Ascending aorta (tissue), 2 donors: ENCODE results near the gene PPIC. TPM values are rescaled to one million over a fixed set of nuclear protein-coding genes. Genes with fewer than 3 reads are reported as not detected.

Source experiments
- DNase-seq, 2 donors: peaks; one replicate each; pipeline ENCODE4 v3.0.0-alpha.2; 2019; ENCODE audit warnings: low spot score in 2 of 2
- H3K27ac ChIP-seq, 2 donors: fragments of 200-600 bp; sonication (generic); one replicate each; pipeline ENCODE4 v1.5.1; 2016 to 2017; ENCODE audit warnings: mild to moderate bottlenecking in 1 of 2
- H3K27me3 ChIP-seq: fragments of 200-600 bp; sonication (generic); one replicate; pipeline ENCODE4 v1.5.1; 2017
- H3K36me3 ChIP-seq, 2 donors: fragments of 200-600 bp; sonication (generic); one replicate each; pipeline ENCODE4 v1.5.1; 2016
- H3K4me1 ChIP-seq, 2 donors: fragments of 200-600 bp; sonication (generic); one replicate each; pipeline ENCODE4 v1.5.1; 2016 to 2017; ENCODE audit warnings: mild to moderate bottlenecking in 1 of 2
- H3K4me3 ChIP-seq, 2 donors: fragments of 200-600 bp; sonication (generic); one replicate each; pipeline ENCODE4 v1.5.1; 2016 to 2017; ENCODE audit warnings: mild to moderate bottlenecking in 1 of 2
- H3K9me3 ChIP-seq, 2 donors: fragments of 200-600 bp; sonication (generic); one replicate each; pipeline ENCODE4 v1.5.1; 2016
- intact Hi-C: fragments of 100-400 bp; cut with DNase I; formaldehyde crosslinking; loops from one replicate; pipeline ENCODE4 v1.15.1; 2023
- total RNA-seq: library from RNA; depleted of rRNA; stranded (reverse); fragments of >200 nt; gene quantifications from one replicate; pipeline ENCODE4 v1.1.0, GENCODE V29; 2016
- TF ChIP-seq, protein P1 (sequence below), 3 experiments: fragments of 200-600 bp in 2 of 3; fragments of 450-650 bp in 1 of 3; sonication (generic) in 2 of 3; IDR thresholded peaks; one replicate each; pipeline ENCODE4 v1.5.1; 2016 to 2019; ENCODE audit warnings: antibody characterized with exemption in 3 of 3, mild to moderate bottlenecking in 1 of 3, moderate library complexity in 1 of 3

Gene PPIC
- 29.3 TPM for total RNA-seq

DNA sequence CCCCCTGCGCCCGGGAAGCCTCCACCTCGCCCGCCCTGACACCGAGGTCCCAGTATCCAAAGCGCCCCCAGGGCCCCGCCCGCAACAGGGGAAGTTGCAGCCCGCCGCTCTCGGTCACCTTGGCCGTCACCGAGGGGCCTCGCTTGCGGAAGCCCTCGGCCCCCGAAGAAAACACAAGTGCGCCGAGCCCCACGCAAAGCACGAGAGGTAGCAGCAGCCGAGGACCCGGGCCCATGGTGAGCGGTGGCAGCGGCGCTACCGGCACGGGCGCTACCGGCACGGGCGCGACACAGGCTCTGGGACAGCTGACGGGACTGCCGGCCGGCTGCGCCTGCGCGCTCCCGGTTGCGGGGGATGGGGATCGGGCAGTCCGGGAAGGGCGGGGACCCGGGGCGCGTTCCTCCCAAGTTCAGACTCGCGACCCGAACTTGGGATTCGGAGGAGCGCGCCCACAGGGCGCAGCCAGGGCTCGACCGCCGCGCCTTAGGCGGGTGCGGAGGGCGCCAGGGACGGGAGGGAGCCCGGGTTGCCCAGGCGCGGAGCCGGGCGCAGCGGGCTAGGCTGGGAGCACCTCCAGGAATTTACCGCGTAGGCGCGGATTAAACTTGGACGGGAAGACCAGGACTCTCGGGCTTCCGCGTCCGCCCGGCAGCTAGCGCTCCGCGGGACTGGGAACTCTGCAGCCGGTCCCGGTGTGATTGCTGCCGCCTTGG, at the start of gene PPIC:
TSS of gene PPIC (minus strand) at position 335 of the 713 bp plus-strand sequence. CDS start at position 235, 100 bp downstream.
- intact Hi-C loops = loop anchor here (2.0 to 5.0 kb wide), 9 partner anchors 50 to 476 kb away; partner anchors contain the start of genes CSNK1G3, SNX2 and SNX24
- TF ChIP-seq, protein P1, sequence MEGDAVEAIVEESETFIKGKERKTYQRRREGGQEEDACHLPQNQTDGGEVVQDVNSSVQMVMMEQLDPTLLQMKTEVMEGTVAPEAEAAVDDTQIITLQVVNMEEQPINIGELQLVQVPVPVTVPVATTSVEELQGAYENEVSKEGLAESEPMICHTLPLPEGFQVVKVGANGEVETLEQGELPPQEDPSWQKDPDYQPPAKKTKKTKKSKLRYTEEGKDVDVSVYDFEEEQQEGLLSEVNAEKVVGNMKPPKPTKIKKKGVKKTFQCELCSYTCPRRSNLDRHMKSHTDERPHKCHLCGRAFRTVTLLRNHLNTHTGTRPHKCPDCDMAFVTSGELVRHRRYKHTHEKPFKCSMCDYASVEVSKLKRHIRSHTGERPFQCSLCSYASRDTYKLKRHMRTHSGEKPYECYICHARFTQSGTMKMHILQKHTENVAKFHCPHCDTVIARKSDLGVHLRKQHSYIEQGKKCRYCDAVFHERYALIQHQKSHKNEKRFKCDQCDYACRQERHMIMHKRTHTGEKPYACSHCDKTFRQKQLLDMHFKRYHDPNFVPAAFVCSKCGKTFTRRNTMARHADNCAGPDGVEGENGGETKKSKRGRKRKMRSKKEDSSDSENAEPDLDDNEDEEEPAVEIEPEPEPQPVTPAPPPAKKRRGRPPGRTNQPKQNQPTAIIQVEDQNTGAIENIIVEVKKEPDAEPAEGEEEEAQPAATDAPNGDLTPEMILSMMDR (IDR thresholded peaks at IDR 0.05) = no peak
- no peaks in the 10 kb centered on the region for H3K9me3 ChIP-seq
- peak within 1 kb of the TSS; percentile 94 to 96 for H3K27ac ChIP-seq
- peaks cover 0 to 9% of the 10 kb centered on the region in 2 donors for H3K4me1 ChIP-seq
- H3K27me3 ChIP-seq = no peaks in the 10 kb centered on the region
- peak; percentile 19 to 92 for DNase-seq
- H3K36me3 ChIP-seq = no peaks in the 10 kb centered on the region
- peak within 1 kb of the TSS; percentile 68 to 97 for H3K4me3 ChIP-seq

DNA sequence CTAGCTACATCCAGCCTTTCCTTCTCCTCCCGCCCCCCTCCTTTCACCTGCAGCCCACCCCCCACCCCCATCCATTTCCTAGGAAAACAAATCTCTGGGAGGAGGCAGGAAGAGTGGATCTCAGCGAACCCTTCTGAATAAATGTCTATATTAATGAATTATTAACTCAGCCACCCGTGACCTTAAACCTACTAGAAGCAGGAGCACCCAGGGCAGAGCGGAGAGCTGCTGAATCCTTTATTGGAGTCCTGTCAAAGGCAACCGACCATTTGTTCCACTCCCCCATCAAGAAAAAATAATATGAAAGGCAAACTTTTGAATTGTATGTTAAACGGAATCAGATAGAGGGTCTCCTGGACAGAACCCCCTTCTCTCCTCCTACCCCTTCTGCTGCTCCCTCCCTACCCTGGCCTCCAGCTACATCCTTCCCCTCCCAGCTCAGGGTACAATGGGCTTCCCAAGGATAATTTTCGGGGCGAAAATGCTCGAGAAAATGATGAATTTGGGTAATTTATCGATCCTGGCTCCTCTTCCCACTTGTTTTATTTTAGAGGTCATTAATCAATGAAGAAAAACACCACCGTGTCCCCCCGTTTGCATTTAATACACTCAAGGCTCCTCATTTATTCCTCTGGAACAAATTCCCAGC, 49.2 kb upstream of the PPIC start:
- Histone ChIP-seq H3K4me3 (no peak overlapping the region), H3K27me3 (no peaks in the 10 kb centered on the region), H3K27ac (peak overlapping the region in 1 of 2 donors; percentile 16), H3K36me3 (peaks cover 5 to 6% of the 10 kb centered on the region in 2 donors), H3K4me1 (no peaks in the 10 kb centered on the region), H3K9me3 (no peaks in the 10 kb centered on the region)
- TF ChIP-seq, protein P1 (IDR thresholded peaks at IDR 0.05) = no peak
- intact Hi-C loops = loop anchor here (2.0 to 5.0 kb wide), 6 partner anchors 49 to 568 kb away; partner anchors contain the start of genes CEP120, PPIC and SNX24
- DNase-seq = no peak

DNA sequence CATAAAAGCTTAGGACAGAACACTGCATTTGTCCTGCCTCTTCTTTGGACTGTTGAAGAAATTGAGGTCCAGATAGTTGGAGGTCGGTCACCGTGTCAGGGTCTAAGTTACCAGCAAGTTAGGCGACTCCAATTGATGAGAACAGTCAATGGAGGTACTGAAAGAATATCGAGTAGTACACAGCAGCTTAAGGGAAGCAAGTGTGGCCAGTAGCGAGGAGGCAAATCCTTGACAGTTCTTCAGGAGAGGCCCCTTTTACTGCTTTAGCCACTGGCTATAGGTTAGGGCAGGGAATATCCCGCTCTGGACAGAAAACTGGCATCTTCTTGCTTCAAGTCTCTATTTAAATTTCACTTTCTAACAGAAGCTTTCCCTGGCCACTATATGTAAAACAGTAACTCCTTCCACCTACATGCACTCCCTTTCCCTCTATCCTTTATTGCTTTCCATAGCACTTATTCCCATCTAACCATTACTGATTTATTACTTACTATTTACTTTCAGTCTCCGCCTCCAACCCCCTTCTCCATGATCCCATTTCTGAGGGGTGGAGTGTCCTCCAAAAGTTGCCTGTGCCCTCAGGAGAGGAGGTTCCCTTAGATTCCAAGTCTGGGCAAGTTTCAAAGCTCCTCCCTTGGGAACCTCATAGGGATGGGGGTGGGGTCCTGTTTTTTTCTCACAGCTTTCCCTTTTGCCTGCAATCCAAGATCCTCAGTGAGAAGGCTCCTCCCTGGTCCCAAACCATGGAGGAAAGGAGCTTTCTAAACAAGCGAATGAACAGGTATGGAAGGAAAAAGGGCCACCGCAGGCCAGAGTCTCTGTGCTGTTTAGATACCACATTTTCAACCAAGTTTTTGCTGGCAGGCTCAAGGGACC, 48.4 kb upstream of the PPIC start:
- no peak for DNase-seq
- no peaks in the 10 kb centered on the region for H3K4me1 ChIP-seq
- H3K36me3 ChIP-seq = no peaks in the 10 kb centered on the region
- H3K9me3 ChIP-seq = no peaks in the 10 kb centered on the region
- H3K4me3 ChIP-seq = no peak overlapping the region
- H3K27me3 ChIP-seq = no peaks in the 10 kb centered on the region
- intact Hi-C loops = loop anchor here (5.0 kb wide), 5 partner anchors 178 to 568 kb away; partner anchors contain the start of genes CEP120 and SNX24
- H3K27ac ChIP-seq = peak overlapping the region in 1 of 2 donors; percentile 16
- TF ChIP-seq, protein P1 (IDR thresholded peaks at IDR 0.05) = no peak

DNA sequence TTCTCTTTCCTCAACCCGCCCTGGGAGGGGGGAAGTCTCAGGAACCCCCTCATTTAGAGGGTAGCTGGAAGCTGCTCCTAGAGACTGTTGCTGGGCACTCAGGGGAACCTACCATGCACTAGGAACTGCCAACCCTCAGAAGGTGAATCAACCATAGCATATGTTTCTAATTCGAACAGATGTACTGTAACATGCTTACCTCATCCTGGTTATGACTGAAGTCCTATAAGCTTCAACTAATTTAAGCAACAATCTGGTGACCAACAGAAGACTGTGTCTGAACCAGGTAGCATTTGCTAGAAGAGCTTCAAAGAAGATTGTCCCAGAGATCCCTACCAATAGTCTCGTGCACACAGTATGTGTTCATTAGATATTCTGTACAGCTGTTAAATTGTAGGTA, 46.8 kb upstream of the PPIC start:
- Histone ChIP-seq H3K9me3 (no peaks in the 10 kb centered on the region), H3K27ac (peak overlapping the region in 1 of 2 donors; percentile 1), H3K4me3 (no peak overlapping the region), H3K36me3 (no peaks in the 10 kb centered on the region), H3K27me3 (no peaks in the 10 kb centered on the region), H3K4me1 (no peaks in the 10 kb centered on the region)
- DNase-seq = no peak
- intact Hi-C loops = loop anchor here (5.0 kb wide), 1 partner anchor 529 kb away; no protein-coding TSS in a partner anchor
- TF ChIP-seq, protein P1 (IDR thresholded peaks at IDR 0.05) = no peak

DNA sequence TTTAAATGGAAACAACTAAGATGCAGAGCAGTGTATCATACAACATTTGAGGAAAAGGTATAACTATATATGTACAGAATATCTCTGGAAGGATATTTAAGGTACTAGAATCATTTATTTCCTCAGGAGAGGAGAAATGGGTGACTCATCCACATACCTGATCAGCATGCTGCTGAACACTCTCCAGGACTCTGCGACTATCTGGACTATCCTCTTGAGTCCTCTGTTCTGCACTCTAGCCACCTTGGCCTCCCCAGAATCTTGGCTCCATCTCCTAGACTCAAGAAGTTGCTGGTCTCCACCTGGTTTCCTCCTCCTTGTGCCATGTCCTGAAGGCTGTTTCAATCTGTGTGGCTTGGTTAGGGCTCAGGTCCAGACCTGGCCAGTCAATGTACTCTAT, 43.7 kb upstream of the PPIC start:
- no peaks in the 10 kb centered on the region for H3K27me3 ChIP-seq
- no peak overlapping the region for H3K4me3 ChIP-seq
- H3K27ac ChIP-seq = no peak overlapping the region
- H3K36me3 ChIP-seq = no peaks in the 10 kb centered on the region
- no peaks in the 10 kb centered on the region for H3K9me3 ChIP-seq
- TF ChIP-seq, protein P1 (IDR thresholded peaks at IDR 0.05) = no peak
- no peaks in the 10 kb centered on the region for H3K4me1 ChIP-seq
- DNase-seq = no peak
- intact Hi-C loops = loop anchor here (5.0 kb wide), 1 partner anchor 532 kb away; no protein-coding TSS in a partner anchor
